Forelimb muscle (tissue), 1 donor: ENCODE data around the gene STK33. TPM values are rescaled to one million over a fixed set of nuclear protein-coding genes. Genes with fewer than 3 reads are reported as not detected.

Experiments
- DNase-seq: peaks from one replicate; pipeline ENCODE4 v3.0.0-alpha.2; 2013; ENCODE audit warnings: low read depth
- polyA plus RNA-seq: library from polyadenylated mRNA; unstranded; fragments of 120-200 nt; gene quantifications from one replicate; pipeline ENCODE4 v1.2.1, GENCODE V29; 2013; ENCODE audit not compliant: insufficient read length

The STK33 gene
- polyA plus RNA-seq, 1 donor = 3.7 TPM

DNA sequence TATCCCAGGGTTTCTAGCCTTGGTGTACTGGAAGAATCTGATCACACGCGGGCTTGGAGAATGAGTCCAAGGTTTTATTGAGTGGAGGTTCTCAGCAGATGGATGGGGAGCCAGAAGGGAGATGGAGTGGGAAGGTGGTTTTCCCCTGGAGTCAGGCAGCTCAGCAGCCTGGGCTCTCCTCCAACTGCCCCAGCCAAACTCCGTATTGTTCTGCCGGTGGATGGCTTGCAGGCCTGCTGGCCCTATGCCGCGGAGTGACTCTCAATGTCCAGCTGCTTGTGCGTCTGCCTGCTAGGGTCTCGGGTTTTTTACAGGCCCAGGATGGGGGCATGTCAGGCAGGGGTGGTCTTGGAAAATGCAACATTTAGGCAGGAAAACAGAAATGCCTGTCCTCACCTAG is 168.0 kb downstream of the STK33 start:
- no peak for DNase-seq

- DNase-seq = no peak
Measured at GRCh38 chr11:8415195-8415594, 178.8 kb downstream of the STK33 start.

- DNase-seq = no peak
Measured at GRCh38 chr11:8408151-8408941, 185.7 kb downstream of the STK33 start.

DNA sequence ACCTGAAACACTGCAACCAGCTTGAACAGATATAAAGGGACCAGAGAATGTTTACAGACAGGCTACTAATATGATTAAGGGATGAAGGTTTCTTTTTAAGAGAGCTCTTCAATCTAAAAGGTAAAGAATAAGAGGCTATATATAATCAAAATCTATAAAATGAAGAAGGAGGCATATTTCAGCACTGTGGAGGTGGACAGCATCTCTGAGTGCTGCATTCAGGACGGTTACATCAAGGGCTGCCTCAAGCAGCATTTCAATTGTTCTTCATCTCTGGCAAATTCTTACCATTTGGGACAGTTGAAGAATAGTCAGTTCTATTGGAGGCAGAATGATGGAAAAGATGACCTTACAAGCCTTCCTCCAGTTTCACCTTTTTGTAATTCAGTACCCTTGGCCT is 190.7 kb downstream of the STK33 start:
- no peak for DNase-seq

GRCh38 chr11:8392886-8393285 is 201.1 kb downstream of the STK33 start:
- no peak for DNase-seq

DNA sequence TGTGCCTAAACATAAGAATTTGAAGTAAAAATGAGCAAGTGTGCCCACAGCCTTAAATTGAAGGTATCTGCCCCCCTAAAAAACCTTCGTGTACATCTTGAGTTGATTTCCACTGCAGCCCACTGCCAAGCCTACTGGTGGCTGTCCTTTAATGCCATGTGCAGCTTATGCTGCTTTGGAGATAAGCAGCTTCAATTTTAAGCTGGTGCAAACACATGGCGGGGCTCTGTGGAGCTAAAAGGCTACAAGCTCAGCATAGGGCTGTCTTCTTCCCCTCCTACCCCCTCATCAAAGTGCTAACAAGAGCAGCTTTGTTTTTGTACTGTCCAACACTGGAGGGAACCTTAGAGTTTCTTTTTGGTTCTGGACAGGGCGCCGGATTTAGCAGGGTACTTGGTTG is 201.9 kb downstream of the STK33 start:
- DNase-seq = no peak

- DNase-seq = no peak
Measured at GRCh38 chr11:8390851-8391612, 203.0 kb downstream of the STK33 start.

DNA sequence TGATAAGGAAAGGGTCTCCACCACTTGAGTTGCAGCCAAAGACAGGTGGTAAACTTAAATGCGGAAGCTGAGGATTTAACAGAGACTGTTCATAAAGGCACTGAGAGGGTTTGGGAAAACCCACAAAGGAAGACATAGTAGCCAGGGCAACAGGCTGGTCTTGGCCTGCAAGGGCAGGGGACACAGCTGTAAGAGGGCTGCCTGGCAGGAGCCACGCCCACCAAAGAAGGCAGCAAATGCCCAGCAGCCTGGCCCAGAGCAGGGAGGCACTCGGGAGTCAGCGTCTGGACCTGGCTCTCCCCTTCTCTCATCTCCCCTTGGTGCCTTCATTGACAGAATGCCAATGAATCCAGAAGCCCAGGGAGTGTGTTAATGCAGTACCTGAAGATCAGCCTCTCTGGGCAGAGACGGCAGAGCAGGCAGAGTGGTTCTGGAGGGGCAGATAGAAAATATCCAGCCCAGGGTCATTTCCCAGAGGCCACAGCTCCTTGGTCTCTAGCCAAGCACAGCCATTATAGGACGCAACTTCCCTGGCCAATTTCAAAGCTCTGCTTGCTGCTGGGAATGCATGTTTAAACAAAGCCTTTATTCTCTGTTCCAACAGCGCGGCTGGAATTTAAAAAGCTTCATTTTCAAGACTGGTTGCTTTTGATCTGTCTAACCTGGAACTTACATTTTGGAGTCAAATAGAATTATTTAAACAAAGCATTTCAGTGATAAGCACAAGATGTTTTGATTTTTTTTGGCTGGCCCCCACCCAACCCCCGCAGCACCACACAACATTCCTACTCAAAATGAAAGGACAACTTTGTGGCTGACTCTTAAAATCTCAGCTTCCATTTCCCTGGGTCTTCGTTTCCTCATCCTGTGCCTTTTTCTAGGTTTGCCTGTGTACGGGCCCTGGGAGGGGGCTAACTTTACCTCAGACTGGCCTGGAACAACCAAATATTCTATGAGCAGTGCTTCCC is 204.7 kb downstream of the STK33 start:
- DNase-seq = no peak

DNA sequence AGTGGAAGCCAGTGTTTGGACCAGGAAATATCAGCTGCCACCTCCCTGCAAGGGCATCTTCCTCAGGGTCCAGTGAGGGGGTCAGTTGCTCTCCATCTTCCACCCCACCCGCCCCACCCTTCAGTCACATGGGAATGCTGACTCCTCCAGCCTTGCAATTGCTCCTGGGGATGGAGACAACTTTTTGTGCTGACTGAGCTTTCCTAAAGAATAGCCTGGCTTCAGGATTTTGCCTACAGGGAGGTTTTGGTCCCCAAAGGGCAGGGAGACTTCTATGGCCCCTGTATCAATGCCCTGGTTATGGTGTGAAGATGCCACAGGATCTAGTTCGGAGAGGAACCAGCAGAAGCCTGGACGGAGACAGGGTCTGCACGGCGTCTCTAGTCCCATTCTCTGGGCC is 206.3 kb downstream of the STK33 start:
- DNase-seq = no peak

DNA sequence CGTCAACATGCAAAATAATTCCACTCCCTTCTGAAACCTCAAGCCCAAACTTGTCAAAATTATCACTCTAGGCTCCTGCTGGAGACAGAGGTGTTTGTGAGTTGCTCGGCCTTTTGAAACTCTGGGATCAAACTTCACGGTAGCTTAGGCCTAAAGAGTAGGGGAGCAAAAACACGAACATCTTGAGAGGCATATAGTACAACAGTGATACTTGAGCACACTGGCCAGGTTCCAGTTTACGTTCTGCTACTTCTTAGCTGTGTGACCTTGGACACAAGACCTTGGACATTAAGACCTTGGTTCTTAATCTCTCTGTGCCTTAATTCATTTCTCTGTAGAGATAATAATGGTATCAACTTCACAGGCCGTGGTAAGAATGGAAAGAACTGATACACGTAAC is 206.9 kb downstream of the STK33 start:
- no peak for DNase-seq

- DNase-seq = no peak
Measured at GRCh38 chr11:8386134-8386864, 207.7 kb downstream of the STK33 start.

- no peak for DNase-seq
Measured at GRCh38 chr11:8384199-8384821, 209.7 kb downstream of the STK33 start.

GRCh38 chr11:8383627-8384026 is 210.4 kb downstream of the STK33 start:
- DNase-seq = no peak

- no peak for DNase-seq
Measured at GRCh38 chr11:8383227-8383626, 210.8 kb downstream of the STK33 start.

GRCh38 chr11:8382436-8383053 is 211.5 kb downstream of the STK33 start:
- DNase-seq = no peak

GRCh38 chr11:8381871-8382396 is 212.1 kb downstream of the STK33 start:
- DNase-seq = no peak

GRCh38 chr11:8381343-8381742 is 212.7 kb downstream of the STK33 start:
- no peak for DNase-seq

DNA sequence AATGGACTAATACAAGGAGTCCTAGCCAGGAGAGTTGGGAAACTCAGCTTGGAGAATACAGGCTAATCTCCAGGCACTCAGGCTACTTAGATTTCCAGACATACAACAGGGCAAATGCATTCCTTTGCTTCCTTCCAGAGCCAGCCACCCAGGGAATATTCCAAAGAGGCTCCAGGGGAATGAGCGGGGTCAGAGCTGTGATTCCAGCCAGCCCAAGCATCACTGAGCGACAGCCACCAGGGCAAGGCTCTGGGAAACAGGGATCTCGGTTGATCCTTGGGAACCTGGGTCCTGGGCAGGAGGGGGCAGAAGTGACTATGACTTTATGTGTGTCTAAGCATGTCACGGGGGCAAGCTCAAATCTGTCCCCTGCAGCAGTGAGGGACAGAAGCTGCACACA is 218.1 kb downstream of the STK33 start:
- no peak for DNase-seq

- no peak for DNase-seq
Measured at GRCh38 chr11:8375460-8375859, 218.6 kb downstream of the STK33 start.

DNA sequence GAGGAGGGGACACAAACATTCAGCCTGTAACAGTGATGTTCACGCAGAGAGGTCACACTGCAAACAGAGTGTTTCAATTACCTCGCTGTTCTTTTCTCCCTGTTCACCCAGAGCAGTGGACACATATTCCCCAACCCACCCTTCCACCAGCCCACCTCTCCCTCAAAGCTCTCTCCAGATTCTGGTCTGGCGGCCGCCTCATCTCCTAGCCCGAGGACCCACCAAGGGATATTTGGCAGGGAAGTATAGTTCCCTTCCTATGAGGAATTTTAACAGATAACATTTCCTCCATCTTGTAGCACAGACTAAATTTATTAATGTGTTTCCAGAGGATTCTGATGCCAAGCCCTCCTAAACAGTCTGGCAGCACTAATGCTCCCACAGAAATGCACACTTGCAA is 219.3 kb downstream of the STK33 start:
- no peak for DNase-seq
